Activated B cell treated with CpG ODN at 0.5 μM for 24 hours (primary cell): ENCODE measurements around the gene TMEM116. TPM values are rescaled to one million over a fixed set of nuclear protein-coding genes. Genes with fewer than 3 reads are reported as not detected.
A peak's percentile ranks its signal among the peaks of the same experiment; 100 is the strongest.
"Not testable (repeated sequence)": the region's sequence is repeated elsewhere in the genome, so short reads cannot be mapped to it uniquely, and the experiment has no call there.

Source experiments
- ATAC-seq: fragments of 200-7000 bp; cut with Tn5 transposase; one replicate; pipeline ENCODE4 v1.10.0; 2021; ENCODE audit warnings: low read depth, mild to moderate bottlenecking, moderate library complexity
- CTCF ChIA-PET: fragments of 350-600 bp; sonication (Branson Sonifier 250); formaldehyde crosslinking; loops from one replicate; lab custom pipeline; 2021; ENCODE audit warnings: antibody characterized with exemption; lab: Charles Lee
- POLR2A ChIA-PET: fragments of 350-600 bp; sonication (Branson Sonifier 250); formaldehyde crosslinking; loops from one replicate; lab custom pipeline; 2021; ENCODE audit warnings: antibody characterized with exemption; lab: Charles Lee
- DNase-seq: peaks from one replicate; pipeline ENCODE4 v3.0.0; 2022
- H3K27ac Mint-ChIP-seq: one replicate; pipeline ENCODE4 v1.8.0; 2020; ENCODE audit warnings: mixed read lengths
- H3K27me3 Mint-ChIP-seq: one replicate; pipeline ENCODE4 v1.8.0; 2021; ENCODE audit warnings: mixed read lengths
- H3K36me3 Mint-ChIP-seq: one replicate; pipeline ENCODE4 v1.8.0; 2021; ENCODE audit warnings: low read depth, mixed read lengths
- H3K4me1 Mint-ChIP-seq: one replicate; pipeline ENCODE4 v1.8.0; 2021; ENCODE audit warnings: mixed read lengths
- H3K4me3 Mint-ChIP-seq: one replicate; pipeline ENCODE4 v1.8.0; 2020; ENCODE audit warnings: mild to moderate bottlenecking, mixed read lengths
- H3K9me3 Mint-ChIP-seq: one replicate; pipeline ENCODE4 v1.8.0; 2020; ENCODE audit warnings: mixed read lengths
- CTCF ChIP-seq: fragments of 200-600 bp; IDR thresholded peaks from one replicate; pipeline ENCODE4 v1.8.0; 2022; ENCODE audit warnings: antibody characterized with exemption, mild to moderate bottlenecking
- intact Hi-C: fragments of 100-400 bp; cut with micrococcal nuclease; formaldehyde crosslinking; loops from one replicate; pipeline ENCODE4 v1.15.1; 2024
- total RNA-seq: library from RNA; stranded (reverse); gene quantifications from 2 replicates; pipeline ENCODE4 v1.2.3, GENCODE V29; 2022

The TMEM116 gene
- total RNA-seq, 1 donor from 2014 or later: 10.5 TPM

GRCh38 chr12:112010415-112011344 lies 2.3 kb downstream of the TMEM116 start:
- Mint-ChIP-seq H3K4me3 (peak overlapping the region; percentile 96), H3K9me3 (no peaks in the 10 kb centered on the region), H3K4me1 (peaks cover 55% of the 10 kb centered on the region), H3K36me3 (peaks cover 23% of the 10 kb centered on the region), H3K27me3 (no peaks in the 10 kb centered on the region), H3K27ac (no peak overlapping the region)
- ChIA-PET CTCF (no interaction called here), POLR2A (interaction anchor here (0.6 to 1.3 kb wide), 3 partner anchors 10 to 136 kb away, joined by 3 to 4 read pairs (median 3); no protein-coding TSS in a partner anchor)
- DNase-seq: no peak
- no peak for ATAC-seq
- intact Hi-C loops: loop anchor here (5.0 kb wide), 1 partner anchor 243 kb away; the partner anchor contains the start of gene ALDH2
- no peak for TF ChIP-seq CTCF

- DNase-seq, ATAC-seq, H3K27me3 Mint-ChIP-seq, H3K4me3 Mint-ChIP-seq, H3K27ac Mint-ChIP-seq, H3K9me3 Mint-ChIP-seq, CTCF ChIA-PET, intact Hi-C loops: not testable (repeated sequence)
- Mint-ChIP-seq H3K36me3 (peaks cover 16% of the 10 kb centered on the region), H3K4me1 (peaks cover 49% of the 10 kb centered on the region)
- POLR2A ChIA-PET: interaction anchor here (0.6 to 1.3 kb wide), 2 partner anchors 11 to 13 kb away, joined by 3 to 4 read pairs; no protein-coding TSS in a partner anchor
Observed at GRCh38 chr12:112009596-112009995, 3.4 kb downstream of the TMEM116 start.

- intact Hi-C loops: no loop called here
- POLR2A ChIA-PET: no interaction called here
Observed at GRCh38 chr12:112008918-112009317, 4.0 kb downstream of the TMEM116 start.

GRCh38 chr12:112007945-112008344 lies 5.0 kb downstream of the TMEM116 start:
- H3K36me3 Mint-ChIP-seq: peaks cover 6% of the 10 kb centered on the region
- POLR2A ChIA-PET: interaction anchor here (0.7 kb wide), 1 partner anchor 15 kb away, joined by 4 read pairs; no protein-coding TSS in a partner anchor

More at GRCh38 chr12:112008918-112009317, 4.0 kb downstream of the TMEM116 start:
- Mint-ChIP-seq H3K36me3 (peaks cover 9% of the 10 kb centered on the region), H3K4me1 (peaks cover 43% of the 10 kb centered on the region), H3K27me3 (no peaks in the 10 kb centered on the region), H3K4me3 (no peak overlapping the region), H3K27ac (peak overlapping the region; percentile 24), H3K9me3 (no peaks in the 10 kb centered on the region)
- TF ChIP-seq CTCF: no peak
- DNase-seq (no peak), ATAC-seq (no peak)
- CTCF ChIA-PET: no interaction called here

More at GRCh38 chr12:112007945-112008344, 5.0 kb downstream of the TMEM116 start:
- DNase-seq (no peak), ATAC-seq (no peak)
- H3K9me3 Mint-ChIP-seq: no peaks in the 10 kb centered on the region
- no peak overlapping the region for H3K4me3 Mint-ChIP-seq
- H3K27me3 Mint-ChIP-seq: no peaks in the 10 kb centered on the region
- H3K27ac Mint-ChIP-seq: no peak overlapping the region
- intact Hi-C loops: no loop called here
- H3K4me1 Mint-ChIP-seq: peaks cover 46% of the 10 kb centered on the region
- TF ChIP-seq CTCF: no peak
- CTCF ChIA-PET: no interaction called here
